LNCaP clone FGC (cell line): Measurements from ENCODE around the gene MRPL11.
"Not testable (repeated sequence)": the region's sequence is repeated elsewhere in the genome, so short reads cannot be mapped to it uniquely, and the experiment has no call there.

Source experiments
- DNase-seq: peaks from one replicate; pipeline ENCODE4 v3.0.0-alpha.2; 2011; ENCODE audit warnings: low read depth
- H3K4me3 ChIP-seq: 2 replicates; pipeline ENCODE4 v1.5.1; 2011; ENCODE audit warnings: mild to moderate bottlenecking, low read depth, low read length, control low read depth
- CTCF ChIP-seq: IDR thresholded peaks from 2 replicates; pipeline ENCODE4 v1.5.1; 2012; ENCODE audit warnings: mild to moderate bottlenecking; ENCODE audit not compliant: control insufficient read depth, insufficient read depth; ENCODE audit errors: extremely low read depth

The MRPL11 gene

GRCh38 chr11:66466225-66467033, 27.8 kb upstream of the MRPL11 start, which contains the start of gene PELI3:
Gene PELI3 (plus strand): TSS chr11:66466905. CDS start chr11:66468129, 1,224 bp downstream.
- no peak for TF ChIP-seq CTCF
- DNase-seq, result no peak
- peak within 1 kb of the TSS; percentile 81 for H3K4me3 ChIP-seq

- H3K4me3 ChIP-seq, result no peak overlapping the region
- no peak for DNase-seq
- TF ChIP-seq CTCF, result no peak
Measured at GRCh38 chr11:66465373-66466224, 27.0 kb upstream of the MRPL11 start.

GRCh38 chr11:66464916-66465315, 26.3 kb upstream of the MRPL11 start:
- no peak for TF ChIP-seq CTCF
- no peak for DNase-seq
- H3K4me3 ChIP-seq, result no peak overlapping the region

GRCh38 chr11:66464116-66464515, 25.5 kb upstream of the MRPL11 start:
- H3K4me3 ChIP-seq, DNase-seq: not testable (repeated sequence)

DNA sequence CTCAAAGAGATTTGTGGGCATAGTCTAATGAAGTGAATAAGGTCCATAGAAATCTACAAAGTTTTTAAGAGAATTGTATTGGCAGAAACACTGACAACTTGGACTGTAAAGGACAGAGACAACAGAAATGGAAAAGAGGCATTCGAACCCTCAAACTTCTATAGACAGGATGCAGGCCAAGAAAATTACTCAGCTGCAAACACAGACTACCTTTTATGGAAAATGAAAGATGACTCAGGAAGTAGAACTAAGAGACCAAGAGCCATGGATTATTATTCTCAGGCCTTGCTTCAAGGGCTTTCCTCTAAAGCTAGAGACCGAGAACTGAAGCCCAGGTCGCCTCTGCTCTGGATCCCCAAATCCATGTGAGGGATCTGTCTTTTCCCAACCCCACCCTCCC, 24.3 kb upstream of the MRPL11 start:
- H3K4me3 ChIP-seq, result no peak overlapping the region
- no peak for TF ChIP-seq CTCF
- no peak for DNase-seq

- no peak overlapping the region for H3K4me3 ChIP-seq
- DNase-seq, result no peak
- no peak for TF ChIP-seq CTCF
Measured at GRCh38 chr11:66462010-66462409, 23.4 kb upstream of the MRPL11 start.

DNA sequence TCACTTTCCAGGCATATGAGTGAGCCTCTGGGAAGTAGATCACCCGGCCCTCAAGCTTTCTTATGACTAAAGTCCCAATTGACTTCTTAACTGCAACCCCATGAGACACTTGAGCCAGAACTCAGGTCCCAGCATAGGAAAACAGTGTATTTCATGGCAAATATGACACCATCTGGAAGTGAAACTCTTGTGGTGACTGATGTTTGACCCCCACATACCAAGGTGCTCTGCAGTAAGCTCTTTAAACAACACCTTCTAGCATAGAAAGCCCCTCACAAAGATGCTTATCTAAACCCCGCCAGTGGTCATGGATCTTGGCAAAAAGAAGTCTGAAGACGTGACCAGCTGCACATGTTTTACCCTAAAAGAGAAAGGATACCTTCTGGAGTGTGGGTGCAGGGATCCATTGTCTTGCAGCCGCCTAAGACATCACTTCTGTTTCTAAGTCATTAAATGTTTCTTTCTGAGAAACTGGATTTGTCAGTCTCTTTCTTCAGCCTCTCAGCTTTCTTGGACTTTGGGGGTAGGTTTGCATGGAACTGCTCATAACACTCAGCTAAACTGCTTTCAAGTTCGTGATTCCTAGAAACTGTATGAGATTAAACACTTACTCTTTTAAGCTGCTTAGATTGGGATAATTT, 20.6 kb upstream of the MRPL11 start:
- DNase-seq, result no peak
- no peak for TF ChIP-seq CTCF
- H3K4me3 ChIP-seq, result no peak overlapping the region
